Lung (tissue), 12 donors: ENCODE data around the gene SETBP1. TPM values are rescaled to one million over a fixed set of nuclear protein-coding genes. Genes with fewer than 3 reads are reported as not detected.

Source experiments
- ATAC-seq: fragments of 200-7000 bp; cut with Tn5 transposase; one replicate; pipeline ENCODE4 v1.9.1; 2020; ENCODE audit warnings: moderate number of reproducible peaks; ENCODE audit not compliant: insufficient read depth, low FRiP score
- DNase-seq, 3 donors: peaks; one replicate each; pipeline ENCODE4 v3.0.0-alpha.2; 2013 to 2017
- H3K27ac ChIP-seq, 2 donors: one replicate each; pipeline ENCODE4 v1.5.1; 2013; ENCODE audit warnings: mild to moderate bottlenecking in 2 of 2, moderate library complexity in 2 of 2, control low read depth in 1 of 2, inconsistent platforms in 1 of 2, low read depth in 1 of 2, low read length in 1 of 2
- H3K27me3 ChIP-seq, 3 donors: one replicate each; pipeline ENCODE4 v1.5.1; 2013; ENCODE audit warnings: low read length in 2 of 3; ENCODE audit not compliant: control insufficient read depth in 3 of 3, insufficient read depth in 3 of 3
- H3K36me3 ChIP-seq, 4 donors: one replicate each; pipeline ENCODE4 v1.5.1; 2013; ENCODE audit warnings: low read length in 4 of 4, mild to moderate bottlenecking in 1 of 4, moderate library complexity in 1 of 4; ENCODE audit not compliant: control insufficient read depth in 4 of 4, insufficient read depth in 4 of 4
- H3K4me1 ChIP-seq, 5 donors: one replicate each; pipeline ENCODE4 v1.5.1; 2013; ENCODE audit warnings: low read length in 5 of 5, mild to moderate bottlenecking in 2 of 5, moderate library complexity in 1 of 5; ENCODE audit not compliant: control insufficient read depth in 5 of 5, insufficient read depth in 5 of 5
- H3K4me3 ChIP-seq: one replicate; pipeline ENCODE4 v1.5.1; 2013; ENCODE audit warnings: mild to moderate bottlenecking, control low read depth, moderate library complexity
- H3K9ac ChIP-seq, 2 donors: one replicate each; pipeline ENCODE4 v1.5.1; 2013; ENCODE audit warnings: low read length in 2 of 2, control low read depth in 1 of 2; ENCODE audit not compliant: insufficient read depth in 1 of 2
- H3K9me3 ChIP-seq, 4 donors: one replicate each; pipeline ENCODE4 v1.5.1; 2013; ENCODE audit warnings: low read length in 3 of 4, mild to moderate bottlenecking in 1 of 4, moderate library complexity in 1 of 4; ENCODE audit not compliant: control insufficient read depth in 4 of 4, insufficient read depth in 3 of 4
- WGBS, 2 donors: extraction: QIAGEN DNeasy Blood & Tissue Kit; methylation state at CpG; one replicate each; pipeline ENCODE4 v1.1.7; 2013; 5-methylcytosine and 5-hydroxymethylcytosine counted together
- polyA plus RNA-seq, 2 donors: library from polyadenylated mRNA; stranded (reverse); fragments of 200-250 nt; gene quantifications; one replicate each; pipeline ENCODE4 v1.2.1, GENCODE V29; 2013
- total RNA-seq, 2 donors: library from RNA; depleted of rRNA in 1 of 2; stranded (reverse); fragments of >200 nt in 1 of 2; gene quantifications; one replicate each; pipeline ENCODE4 v1.2.1, GENCODE V29; 2014 to 2021
- TF ChIP-seq, protein P1 (sequence below): IDR thresholded peaks from 2 replicates; pipeline ENCODE4 v1.5.1; 2012; ENCODE audit warnings: mild to moderate bottlenecking; ENCODE audit errors: control extremely low read depth, extremely low read depth
- donor health status: control.
- donor health status: control.
- donor health status: Bipolar disorder and iron deficiency.
- donor health status: healthy.
- donor health status: DM: yes; HTN: yes; CAD: no.

The SETBP1 gene
- total and polyA plus RNA-seq, 4 donors, result 1.6 to 43.8 (median 16.6) TPM

DNA sequence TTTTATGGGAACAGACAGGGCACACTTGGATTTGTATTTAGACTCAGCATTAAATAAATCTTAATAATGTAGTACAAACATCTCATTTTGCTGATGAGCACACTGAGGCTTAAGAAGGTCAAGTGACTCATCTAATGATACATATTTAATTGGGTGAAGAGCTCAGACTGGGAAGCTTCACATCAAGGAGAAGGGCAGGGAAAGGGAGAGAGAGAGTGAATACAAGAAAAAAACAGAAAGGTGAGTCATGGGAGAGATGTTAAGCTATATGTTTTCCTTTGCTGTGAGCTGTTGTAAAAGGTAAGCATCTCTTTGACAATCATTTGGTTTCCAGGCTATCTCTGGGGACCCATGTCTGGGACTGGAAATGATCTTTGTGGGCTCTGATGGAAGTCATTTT lies 277.8 kb downstream of the SETBP1 start:
- DNase-seq (no peak), ATAC-seq (no peak)
- Histone ChIP-seq H3K9me3 (peaks cover 0 to 1% (median 0%) of the 10 kb centered on the region in 4 donors), H3K27me3 (no peaks in the 10 kb centered on the region), H3K4me1 (peaks cover 0 to 9% (median 0%) of the 10 kb centered on the region in 5 donors), H3K36me3 (peaks cover 0 to 11% (median 3%) of the 10 kb centered on the region in 4 donors), H3K9ac (no peak overlapping the region), H3K4me3 (no peak overlapping the region), H3K27ac (no peak overlapping the region)
- TF ChIP-seq, protein P1, sequence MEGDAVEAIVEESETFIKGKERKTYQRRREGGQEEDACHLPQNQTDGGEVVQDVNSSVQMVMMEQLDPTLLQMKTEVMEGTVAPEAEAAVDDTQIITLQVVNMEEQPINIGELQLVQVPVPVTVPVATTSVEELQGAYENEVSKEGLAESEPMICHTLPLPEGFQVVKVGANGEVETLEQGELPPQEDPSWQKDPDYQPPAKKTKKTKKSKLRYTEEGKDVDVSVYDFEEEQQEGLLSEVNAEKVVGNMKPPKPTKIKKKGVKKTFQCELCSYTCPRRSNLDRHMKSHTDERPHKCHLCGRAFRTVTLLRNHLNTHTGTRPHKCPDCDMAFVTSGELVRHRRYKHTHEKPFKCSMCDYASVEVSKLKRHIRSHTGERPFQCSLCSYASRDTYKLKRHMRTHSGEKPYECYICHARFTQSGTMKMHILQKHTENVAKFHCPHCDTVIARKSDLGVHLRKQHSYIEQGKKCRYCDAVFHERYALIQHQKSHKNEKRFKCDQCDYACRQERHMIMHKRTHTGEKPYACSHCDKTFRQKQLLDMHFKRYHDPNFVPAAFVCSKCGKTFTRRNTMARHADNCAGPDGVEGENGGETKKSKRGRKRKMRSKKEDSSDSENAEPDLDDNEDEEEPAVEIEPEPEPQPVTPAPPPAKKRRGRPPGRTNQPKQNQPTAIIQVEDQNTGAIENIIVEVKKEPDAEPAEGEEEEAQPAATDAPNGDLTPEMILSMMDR, result no peak

DNA sequence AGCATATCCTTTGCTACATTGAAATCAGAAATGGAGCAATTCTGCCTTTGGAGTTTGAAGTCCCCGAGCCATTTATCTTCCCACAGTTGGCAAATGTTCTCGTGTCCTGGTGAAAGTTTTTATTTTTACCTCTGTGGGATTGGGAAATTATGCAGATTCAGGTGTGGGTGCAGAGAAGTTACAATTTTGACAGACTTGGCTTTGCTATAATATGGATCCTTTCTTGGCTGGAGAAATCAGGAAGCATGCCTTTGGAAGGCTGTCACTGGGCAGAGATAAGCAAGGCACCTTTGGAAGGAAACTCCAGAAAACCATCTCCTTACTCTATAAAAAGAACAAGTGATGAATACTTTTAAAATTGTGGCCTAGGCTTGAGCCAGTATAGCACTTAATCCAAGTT lies 278.3 kb downstream of the SETBP1 start:
- Histone ChIP-seq H3K36me3 (peaks cover 0 to 11% (median 3%) of the 10 kb centered on the region in 4 donors), H3K9me3 (peaks cover 0 to 1% (median 0%) of the 10 kb centered on the region in 4 donors), H3K9ac (no peak overlapping the region), H3K4me3 (no peak overlapping the region), H3K27ac (no peak overlapping the region), H3K27me3 (no peaks in the 10 kb centered on the region), H3K4me1 (peaks cover 0 to 9% (median 0%) of the 10 kb centered on the region in 5 donors)
- TF ChIP-seq, protein P1, result no peak
- WGBS, 2 donors, result 79 to 86% methylated on average over 2 of the region's 2 CpGs
- no peak for DNase-seq
- no peak for ATAC-seq

DNA sequence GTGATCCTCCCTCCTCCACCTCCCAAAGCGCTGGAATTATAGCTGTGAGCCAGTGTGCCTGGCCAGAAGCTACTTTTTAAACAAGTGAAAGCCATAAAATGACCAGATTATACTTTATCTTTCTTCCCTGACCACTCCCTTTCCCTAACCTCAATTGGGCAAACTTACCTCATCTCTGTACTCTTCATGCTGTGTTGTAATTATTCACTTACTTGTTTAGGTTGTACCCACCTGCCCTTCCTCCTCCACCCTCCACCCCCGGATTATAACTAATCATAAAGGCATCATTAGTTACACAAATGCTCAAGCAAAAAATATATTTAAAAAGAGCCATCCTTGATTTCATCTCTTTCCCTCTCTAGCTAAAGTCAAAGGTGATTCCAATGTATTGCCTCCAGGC lies 279.9 kb downstream of the SETBP1 start:
- peaks cover 0 to 9% (median 0%) of the 10 kb centered on the region in 5 donors for H3K4me1 ChIP-seq
- H3K4me3 ChIP-seq, result no peak overlapping the region
- H3K27ac ChIP-seq, result no peak overlapping the region
- ATAC-seq (no peak), DNase-seq (no peak)
- TF ChIP-seq, protein P1, result no peak
- no peaks in the 10 kb centered on the region for H3K27me3 ChIP-seq
- peaks cover 0 to 11% (median 3%) of the 10 kb centered on the region in 4 donors for H3K36me3 ChIP-seq
- no peak overlapping the region for H3K9ac ChIP-seq
- H3K9me3 ChIP-seq, result peaks cover 0 to 1% (median 0%) of the 10 kb centered on the region in 4 donors
- WGBS, 2 donors, result 83 to 89% methylated on average over 2 of the region's 2 CpGs

DNA sequence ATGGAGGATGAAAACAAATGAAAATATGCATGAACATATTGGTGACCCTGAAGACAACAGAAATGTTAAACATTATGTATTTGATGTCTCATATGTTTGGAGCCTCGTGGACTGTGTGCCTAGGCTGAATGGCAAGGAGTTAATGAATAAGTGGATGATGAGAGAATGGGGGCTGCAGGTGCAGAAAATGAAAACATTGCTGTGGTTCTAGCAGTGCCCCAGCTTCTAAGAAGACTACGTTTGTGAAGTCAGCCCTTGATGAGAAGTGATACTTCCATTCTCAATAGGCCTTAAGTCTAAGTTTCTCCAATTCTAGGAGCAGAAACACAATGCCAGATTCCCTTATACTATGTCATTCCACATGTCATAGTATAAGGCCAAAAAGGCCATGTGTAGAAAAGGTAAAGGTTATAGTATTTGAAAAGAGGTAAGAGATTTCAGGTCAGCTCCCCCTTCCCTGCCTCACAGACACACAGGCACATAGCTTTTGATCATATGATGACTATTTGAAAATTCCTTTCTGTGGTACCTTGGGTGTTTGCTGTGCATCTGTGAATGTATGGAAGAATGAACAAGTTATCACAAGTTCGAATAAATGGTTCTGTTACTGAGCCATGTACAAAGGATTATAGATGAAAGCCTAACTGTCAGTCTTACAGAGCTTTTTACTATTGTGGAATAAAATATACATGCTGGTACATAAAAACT lies 280.8 kb downstream of the SETBP1 start:
- no peak overlapping the region for H3K27ac ChIP-seq
- peaks cover 0 to 11% (median 1%) of the 10 kb centered on the region in 4 donors for H3K36me3 ChIP-seq
- 83 to 93% methylated on average over 3 of the region's 3 CpGs for WGBS, 2 donors
- H3K27me3 ChIP-seq, result no peaks in the 10 kb centered on the region
- H3K9ac ChIP-seq, result no peak overlapping the region
- ATAC-seq (no peak), DNase-seq (no peak)
- H3K4me1 ChIP-seq, result peaks cover 0 to 9% (median 0%) of the 10 kb centered on the region in 5 donors
- TF ChIP-seq, protein P1, result no peak
- H3K4me3 ChIP-seq, result no peak overlapping the region
- H3K9me3 ChIP-seq, result peaks cover 0 to 1% (median 0%) of the 10 kb centered on the region in 4 donors
